Endothelial cell of umbilical vein (primary cell): ENCODE measurements around the gene CBFB. TPM values are rescaled to one million over a fixed set of nuclear protein-coding genes. Genes with fewer than 3 reads are reported as not detected.
A peak's percentile ranks its signal among the peaks of the same experiment; 100 is the strongest.

Experiments
- BruUV-seq: library from RNA; stranded (reverse); fragments of 400-500 nt; replicated peaks from 2 replicates; lab custom pipeline; 2021; lab: Mats Ljungman, UMichigan
- CTCF ChIA-PET: fragments of 300-600, 350-600 bp; sonication (Branson Sonifier 250); formaldehyde crosslinking; loops from one replicate; lab custom pipeline; 2021; ENCODE audit warnings: antibody characterized with exemption, inconsistent platforms; lab: Charles Lee
- POLR2A ChIA-PET: fragments of 300-600, 350-600 bp; sonication (Branson Sonifier 250); formaldehyde crosslinking; loops from one replicate; lab custom pipeline; 2021; ENCODE audit warnings: antibody characterized with exemption, inconsistent platforms; lab: Charles Lee
- DNase-seq: peaks from one replicate; pipeline ENCODE4 v3.0.0-alpha.2; 2011; ENCODE audit warnings: low read depth, low spot score
- FAIRE-seq: peaks from 2 replicates; lab custom pipeline; 2011; peaks lifted over from hg19 to GRCh38; lab: Jason Lieb, UNC
- H2AFZ ChIP-seq: 2 replicates; pipeline ENCODE4 v1.6.0; 2012; ENCODE audit warnings: low read depth, low read length, control low read depth, inconsistent platforms
- H3K27ac ChIP-seq: 2 replicates; pipeline ENCODE4 v1.5.1; 2011; ENCODE audit warnings: low read depth, mild to moderate bottlenecking, control low read depth, low read length, moderate library complexity; ENCODE audit not compliant: insufficient read depth
- H3K27me3 ChIP-seq, 2 experiments: 2 replicates each; pipeline versions ENCODE4 v1.6.0 to v1.6.1; 2011; ENCODE audit warnings: low read length in 2 of 2, mixed read lengths in 1 of 2; ENCODE audit not compliant: control insufficient read depth in 2 of 2, insufficient read depth in 2 of 2
- H3K36me3 ChIP-seq, 2 experiments: 2 replicates in 1 of 2; 3 replicates in 1 of 2; pipeline ENCODE4 v1.5.1; 2011; ENCODE audit warnings: low read length in 2 of 2, mild to moderate bottlenecking in 1 of 2, moderate library complexity in 1 of 2; ENCODE audit not compliant: control insufficient read depth in 2 of 2, insufficient read depth in 2 of 2; ENCODE audit errors: extremely low read depth in 1 of 2
- H3K4me1 ChIP-seq: 3 replicates; pipeline ENCODE4 v1.5.1; 2011; ENCODE audit warnings: mild to moderate bottlenecking, low read length; ENCODE audit not compliant: control insufficient read depth, insufficient read depth; ENCODE audit errors: extremely low read depth
- H3K4me2 ChIP-seq: 2 replicates; pipeline ENCODE4 v1.6.1; 2011; ENCODE audit warnings: low read length, control low read depth, mixed read lengths; ENCODE audit not compliant: insufficient read depth
- H3K4me3 ChIP-seq, 3 experiments: fragments of 200-600 bp in 1 of 3; sonication (generic), shearing (Covaris generic) in 1 of 3; replicated peaks in 1 of 3; 2 replicates each; pipeline ENCODE4 v1.5.1; 2011 to 2016; ENCODE audit warnings: control low read depth in 3 of 3, low read length in 3 of 3, mild to moderate bottlenecking in 2 of 3, inconsistent platforms in 1 of 3, low read depth in 1 of 3, moderate library complexity in 1 of 3; ENCODE audit not compliant: insufficient read depth in 1 of 3
- H3K79me2 ChIP-seq: 2 replicates; pipeline ENCODE4 v1.6.0; 2012; ENCODE audit warnings: low read length, inconsistent platforms; ENCODE audit not compliant: control insufficient read depth, insufficient read depth
- H3K9ac ChIP-seq: replicated peaks from 2 replicates; pipeline ENCODE3; 2011; ENCODE audit warnings: low read length, control low read depth; ENCODE audit not compliant: insufficient read depth; ENCODE audit errors: extremely low read depth
- H3K9me1 ChIP-seq: replicated peaks from 3 replicates; pipeline ENCODE4 v1.6.0; 2011; ENCODE audit warnings: mild to moderate bottlenecking, low read length; ENCODE audit not compliant: control insufficient read depth, insufficient read depth; ENCODE audit errors: extremely low read depth
- H3K9me3 ChIP-seq: replicated peaks from 2 replicates; pipeline ENCODE4 v1.5.1; 2012; ENCODE audit warnings: low read length, inconsistent platforms; ENCODE audit not compliant: control insufficient read depth, insufficient read depth
- H4K20me1 ChIP-seq: replicated peaks from 2 replicates; pipeline ENCODE3; 2011; ENCODE audit warnings: mild to moderate bottlenecking, low read length; ENCODE audit not compliant: control insufficient read depth, insufficient read depth; ENCODE audit errors: extremely low read depth
- CTCF ChIP-seq, 2 donors: IDR thresholded peaks; 1 replicate in 1 of 2; 2 replicates in 1 of 2; pipeline ENCODE4 v1.5.1; 2011; ENCODE audit warnings: low read length in 2 of 2, mild to moderate bottlenecking in 2 of 2, moderate library complexity in 2 of 2, control low read depth in 1 of 2, inconsistent platforms in 1 of 2, low read depth in 1 of 2; ENCODE audit not compliant: insufficient read depth in 1 of 2; ENCODE audit errors: extremely low read depth in 1 of 2
- EZH2 ChIP-seq: IDR thresholded peaks from 2 replicates; pipeline ENCODE4 v1.6.1; 2012; ENCODE audit warnings: borderline replicate concordance, low read depth, mild to moderate bottlenecking, moderate library complexity, low read length, inconsistent platforms; ENCODE audit not compliant: severe bottlenecking
- FOS ChIP-seq: IDR thresholded peaks from 2 replicates; pipeline ENCODE4 v1.6.1; 2011; ENCODE audit warnings: mild to moderate bottlenecking, low read length, moderate library complexity, borderline replicate concordance; ENCODE audit not compliant: insufficient read depth
- MAX ChIP-seq: IDR thresholded peaks from 2 replicates; pipeline ENCODE4 v1.6.1; 2011; ENCODE audit not compliant: insufficient read depth, insufficient read length
- MYC ChIP-seq: IDR thresholded peaks from one replicate; pipeline ENCODE4 v1.6.1; 2011; ENCODE audit warnings: mild to moderate bottlenecking, low read depth, low read length
- POLR2A ChIP-seq: IDR thresholded peaks from 2 replicates; pipeline ENCODE4 v1.6.1; 2012; ENCODE audit warnings: low read depth, mild to moderate bottlenecking, control low read depth, low read length
- POLR2AphosphoS5 ChIP-seq: IDR thresholded peaks from 2 replicates; pipeline ENCODE4 v1.6.1; 2012; ENCODE audit warnings: low read depth, mild to moderate bottlenecking, control low read depth, low read length, moderate library complexity; ENCODE audit not compliant: insufficient read depth
- dilution Hi-C: fragments of 300-500 bp; cut with MboI; formaldehyde crosslinking; loops from one replicate; pipeline ENCODE4 v1.15.0; 2019; ENCODE audit warnings: low sequenced_read_pairs; ENCODE audit not compliant: extremely low pct_ligation_motif_present
- intact Hi-C: fragments of 100-400 bp; cut with micrococcal nuclease; formaldehyde crosslinking; loops from one replicate; pipeline ENCODE4 v1.10.0; 2022
- polyA plus RNA-seq, 4 experiments: library from polyadenylated mRNA; depleted of rRNA in 3 of 4; stranded (reverse) in 3 of 4; unstranded in 1 of 4; fragments of >200 nt; gene quantifications; 2 replicates each; pipeline versions ENCODE4 v1.2.1 to v1.2.3, GENCODE V29; 2011 to 2012; ENCODE audit warnings: missing spikeins in 1 of 4
- total RNA-seq: library from RNA; stranded (reverse); gene quantifications from 2 replicates; pipeline ENCODE4 v1.2.3, GENCODE V29; 2021

The CBFB gene
- total and polyA plus RNA-seq, 2 donors (not counting 3 experiments of a cell fraction or from before 2014, with no cell fraction given) = 27.8 to 103 TPM

GRCh38 chr16:67108489-67108888 lies 79.5 kb downstream of the CBFB start:
- peaks cover 27% of the 10 kb centered on the region for H3K79me2 ChIP-seq
- no peaks in the 10 kb centered on the region for H4K20me1 ChIP-seq
- no peak overlapping the region for H3K9ac ChIP-seq
- TF ChIP-seq MAX (no peak), CTCF (IDR thresholded peaks at IDR 0.05; ENCODE audit: extremely low read depth in 1 of 2, insufficient read depth in 1 of 2, low read depth in 1 of 2, low read length in 2 of 2) (no peak), POLR2A (no peak), EZH2 (no peak), MYC (no peak), FOS (no peak), POLR2AphosphoS5 (no peak)
- H3K27ac ChIP-seq = no peak overlapping the region
- ChIA-PET CTCF (interaction anchor here (1.2 kb wide), 1 partner anchor 10 kb away, joined by 4 read pairs; no protein-coding TSS in a partner anchor), POLR2A (no interaction called here)
- H3K9me1 ChIP-seq = no peaks in the 10 kb centered on the region
- no TSS peak for BruUV-seq
- dilution Hi-C loops (no loop called here), intact Hi-C loops (no loop called here)
- no peak overlapping the region for H2AFZ ChIP-seq
- H3K9me3 ChIP-seq = no peaks in the 10 kb centered on the region
- DNase-seq (no peak), FAIRE-seq (peak; percentile 12)
- H3K4me3 ChIP-seq = no peak overlapping the region
- H3K27me3 ChIP-seq = no peaks in the 10 kb centered on the region
- no peaks in the 10 kb centered on the region for H3K36me3 ChIP-seq
- no peak overlapping the region for H3K4me2 ChIP-seq
- peaks cover 10% of the 10 kb centered on the region for H3K4me1 ChIP-seq
